ENCODE data around the gene GRHL1. TPM values are rescaled to one million over a fixed set of nuclear protein-coding genes. Genes with fewer than 3 reads are reported as not detected.

GRHL1 gene
- total and polyA plus RNA-seq, 2 donors (not counting 1 experiment from before 2014, with no cell fraction given), result 0.25 to 0.76 TPM

DNA sequence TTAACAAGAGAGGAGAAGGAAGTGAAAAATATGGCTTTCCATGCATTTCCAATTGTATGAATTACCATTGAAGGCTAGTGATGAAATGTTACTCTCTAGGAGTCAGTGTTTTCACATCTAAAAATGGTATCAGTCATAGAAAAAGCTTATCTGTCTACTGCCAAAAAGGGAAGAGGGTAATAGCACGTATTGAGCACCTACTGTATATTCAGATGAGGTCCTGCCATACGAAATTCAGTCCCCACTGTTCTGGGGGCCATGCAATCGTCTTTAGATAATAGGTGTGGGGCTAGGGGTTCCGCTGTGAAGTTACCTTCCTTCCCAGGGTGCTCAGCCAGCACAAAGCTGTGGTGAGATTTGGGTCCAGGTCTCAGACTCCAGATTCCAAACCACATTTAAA is 14.2 kb upstream of the GRHL1 start:
- Histone ChIP-seq H4K20me1 (ENCODE audit: control insufficient read depth, insufficient read depth, low read length, poor library complexity, severe bottlenecking) (no peaks in the 10 kb centered on the region), H3K9me3 (ENCODE audit: control extremely low read depth in 1 of 3, control insufficient read depth in 2 of 3, insufficient read depth in 1 of 3, low read length in 2 of 3) (no peaks in the 10 kb centered on the region), H3K27ac (ENCODE audit: low read length in 2 of 2) (no peak overlapping the region), H2AFZ (ENCODE audit: insufficient read depth, low read depth, low read length, poor library complexity, severe bottlenecking) (no peak overlapping the region), H3K4me2 (replicated peaks; ENCODE audit: low read depth, low read length, poor library complexity, severe bottlenecking) (no peak overlapping the region), H3K4me1 (ENCODE audit: control insufficient read depth in 2 of 2, insufficient read depth in 2 of 2, low read length in 2 of 2) (no peaks in the 10 kb centered on the region), H3K36me3 (replicated peaks in 1 of 2; ENCODE audit: control extremely low read depth in 1 of 2, control insufficient read depth in 1 of 2, extremely low read depth in 1 of 2, insufficient read depth in 2 of 2, low read length in 1 of 2) (no peaks in the 10 kb centered on the region), H3K4me3 (ENCODE audit: control extremely low read depth in 1 of 5, extremely low read depth in 1 of 5, insufficient read depth in 1 of 5, low read depth in 2 of 5, low read length in 4 of 5) (no peak overlapping the region), H3K79me2 (ENCODE audit: control insufficient read depth, insufficient read depth, low read length) (no peaks in the 10 kb centered on the region), H3K27me3 (replicated peaks in 1 of 4; ENCODE audit: control extremely low read depth in 1 of 4, control insufficient read depth in 3 of 4, insufficient read depth in 4 of 4, low read length in 3 of 4) (no peaks in the 10 kb centered on the region), H3K9ac (ENCODE audit: low read length) (no peak overlapping the region)
- WGBS (ENCODE audit: insufficient coverage), result no CpG with 5 or more reads among the region's 4 CpGs
- POLR2A ChIA-PET, result no interaction called here
- no peak for ATAC-seq (ENCODE audit: low read depth)
- no peak for TF ChIP-seq EZH2 (IDR thresholded peaks at IDR 0.05; ENCODE audit: borderline replicate concordance, insufficient read depth, low read depth, low read length, poor library complexity, severe bottlenecking)
- TF ChIP-seq, protein P1, sequence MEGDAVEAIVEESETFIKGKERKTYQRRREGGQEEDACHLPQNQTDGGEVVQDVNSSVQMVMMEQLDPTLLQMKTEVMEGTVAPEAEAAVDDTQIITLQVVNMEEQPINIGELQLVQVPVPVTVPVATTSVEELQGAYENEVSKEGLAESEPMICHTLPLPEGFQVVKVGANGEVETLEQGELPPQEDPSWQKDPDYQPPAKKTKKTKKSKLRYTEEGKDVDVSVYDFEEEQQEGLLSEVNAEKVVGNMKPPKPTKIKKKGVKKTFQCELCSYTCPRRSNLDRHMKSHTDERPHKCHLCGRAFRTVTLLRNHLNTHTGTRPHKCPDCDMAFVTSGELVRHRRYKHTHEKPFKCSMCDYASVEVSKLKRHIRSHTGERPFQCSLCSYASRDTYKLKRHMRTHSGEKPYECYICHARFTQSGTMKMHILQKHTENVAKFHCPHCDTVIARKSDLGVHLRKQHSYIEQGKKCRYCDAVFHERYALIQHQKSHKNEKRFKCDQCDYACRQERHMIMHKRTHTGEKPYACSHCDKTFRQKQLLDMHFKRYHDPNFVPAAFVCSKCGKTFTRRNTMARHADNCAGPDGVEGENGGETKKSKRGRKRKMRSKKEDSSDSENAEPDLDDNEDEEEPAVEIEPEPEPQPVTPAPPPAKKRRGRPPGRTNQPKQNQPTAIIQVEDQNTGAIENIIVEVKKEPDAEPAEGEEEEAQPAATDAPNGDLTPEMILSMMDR (IDR thresholded peaks at IDR 0.05), result no peak
- H3K27ac Mint-ChIP-seq, result no peak overlapping the region
- CTCF ChIA-PET, result interaction anchor here (1.0 kb wide), 1 partner anchor 9 kb away, joined by 3 read pairs; no protein-coding TSS in a partner anchor
- H3K4me1 Mint-ChIP-seq, result no peaks in the 10 kb centered on the region
- DNase-seq, result no peak
- intact Hi-C loops (cut with micrococcal nuclease), result no loop called here
- H3K9me3 Mint-ChIP-seq (ENCODE audit: insufficient read depth), result no peaks in the 10 kb centered on the region
- no peak overlapping the region for H3K4me3 Mint-ChIP-seq
- H3K27me3 Mint-ChIP-seq, result peaks cover 2% of the 10 kb centered on the region

DNA sequence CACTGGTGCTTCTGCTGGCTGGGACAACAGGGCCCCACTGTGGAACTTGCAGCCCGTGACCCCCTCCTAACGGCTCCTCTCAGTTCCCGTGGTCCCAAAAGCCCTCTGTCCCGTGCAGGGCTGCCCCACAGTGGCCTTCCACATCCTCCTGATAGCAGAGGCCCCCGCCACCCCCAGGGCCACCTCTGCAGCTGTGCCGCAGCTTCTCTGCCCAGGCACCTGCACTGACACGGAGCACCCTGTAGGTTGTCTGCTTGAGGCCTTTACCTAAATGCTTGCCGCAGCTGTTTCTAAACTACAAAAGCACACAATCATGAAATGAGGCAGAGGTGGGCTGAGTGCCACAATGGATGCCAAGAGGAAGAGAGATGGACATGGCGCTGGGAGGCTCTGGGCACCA is 13.5 kb upstream of the GRHL1 start:
- H3K4me3 ChIP-seq (ENCODE audit: control extremely low read depth in 1 of 5, extremely low read depth in 1 of 5, insufficient read depth in 1 of 5, low read depth in 2 of 5, low read length in 4 of 5), result no peak overlapping the region
- Mint-ChIP-seq H3K4me3 (no peak overlapping the region), H3K27me3 (peaks cover 3% of the 10 kb centered on the region), H3K9me3 (ENCODE audit: insufficient read depth) (no peaks in the 10 kb centered on the region), H3K27ac (no peak overlapping the region), H3K4me1 (no peaks in the 10 kb centered on the region)
- H2AFZ ChIP-seq (ENCODE audit: insufficient read depth, low read depth, low read length, poor library complexity, severe bottlenecking), result no peak overlapping the region
- CTCF ChIA-PET, result interaction anchor here (1.0 kb wide), 1 partner anchor 10 kb away, joined by 3 read pairs; no protein-coding TSS in a partner anchor
- intact Hi-C loops (cut with micrococcal nuclease), result no loop called here
- no peaks in the 10 kb centered on the region for H4K20me1 ChIP-seq (ENCODE audit: control insufficient read depth, insufficient read depth, low read length, poor library complexity, severe bottlenecking)
- no peaks in the 10 kb centered on the region for H3K27me3 ChIP-seq (replicated peaks in 1 of 4; ENCODE audit: control extremely low read depth in 1 of 4, control insufficient read depth in 3 of 4, insufficient read depth in 4 of 4, low read length in 3 of 4)
- no peak overlapping the region for H3K27ac ChIP-seq (ENCODE audit: low read length in 2 of 2)
- WGBS (ENCODE audit: insufficient coverage), result 94% methylated on average over 5 of the region's 9 CpGs
- H3K79me2 ChIP-seq (ENCODE audit: control insufficient read depth, insufficient read depth, low read length), result no peaks in the 10 kb centered on the region
- TF ChIP-seq, protein P1 (IDR thresholded peaks at IDR 0.05), result no peak
- TF ChIP-seq EZH2 (IDR thresholded peaks at IDR 0.05; ENCODE audit: borderline replicate concordance, insufficient read depth, low read depth, low read length, poor library complexity, severe bottlenecking), result no peak
- H3K9ac ChIP-seq (ENCODE audit: low read length), result no peak overlapping the region
- ATAC-seq (ENCODE audit: low read depth) (no peak), DNase-seq (no peak)
- POLR2A ChIA-PET, result no interaction called here
- no peak overlapping the region for H3K4me2 ChIP-seq (replicated peaks; ENCODE audit: low read depth, low read length, poor library complexity, severe bottlenecking)
- no peaks in the 10 kb centered on the region for H3K4me1 ChIP-seq (ENCODE audit: control insufficient read depth in 2 of 2, insufficient read depth in 2 of 2, low read length in 2 of 2)
- no peaks in the 10 kb centered on the region for H3K36me3 ChIP-seq (replicated peaks in 1 of 2; ENCODE audit: control extremely low read depth in 1 of 2, control insufficient read depth in 1 of 2, extremely low read depth in 1 of 2, insufficient read depth in 2 of 2, low read length in 1 of 2)
- H3K9me3 ChIP-seq (ENCODE audit: control extremely low read depth in 1 of 3, control insufficient read depth in 2 of 3, insufficient read depth in 1 of 3, low read length in 2 of 3), result no peaks in the 10 kb centered on the region
